GM18858 (cell line): ENCODE measurements around the gene DIP2B.
A peak's percentile ranks its signal among the peaks of the same experiment; 100 is the strongest.
"Not testable (repeated sequence)": the region's sequence is repeated elsewhere in the genome, so short reads cannot be mapped to it uniquely, and the experiment has no call there.

Source experiments
- ATAC-seq: cut with Tn5 transposase; IDR thresholded peaks from one replicate; pipeline ENCODE4 v1.9.1; 2021; ENCODE audit not compliant: unreplicated experiment

The DIP2B gene

DNA sequence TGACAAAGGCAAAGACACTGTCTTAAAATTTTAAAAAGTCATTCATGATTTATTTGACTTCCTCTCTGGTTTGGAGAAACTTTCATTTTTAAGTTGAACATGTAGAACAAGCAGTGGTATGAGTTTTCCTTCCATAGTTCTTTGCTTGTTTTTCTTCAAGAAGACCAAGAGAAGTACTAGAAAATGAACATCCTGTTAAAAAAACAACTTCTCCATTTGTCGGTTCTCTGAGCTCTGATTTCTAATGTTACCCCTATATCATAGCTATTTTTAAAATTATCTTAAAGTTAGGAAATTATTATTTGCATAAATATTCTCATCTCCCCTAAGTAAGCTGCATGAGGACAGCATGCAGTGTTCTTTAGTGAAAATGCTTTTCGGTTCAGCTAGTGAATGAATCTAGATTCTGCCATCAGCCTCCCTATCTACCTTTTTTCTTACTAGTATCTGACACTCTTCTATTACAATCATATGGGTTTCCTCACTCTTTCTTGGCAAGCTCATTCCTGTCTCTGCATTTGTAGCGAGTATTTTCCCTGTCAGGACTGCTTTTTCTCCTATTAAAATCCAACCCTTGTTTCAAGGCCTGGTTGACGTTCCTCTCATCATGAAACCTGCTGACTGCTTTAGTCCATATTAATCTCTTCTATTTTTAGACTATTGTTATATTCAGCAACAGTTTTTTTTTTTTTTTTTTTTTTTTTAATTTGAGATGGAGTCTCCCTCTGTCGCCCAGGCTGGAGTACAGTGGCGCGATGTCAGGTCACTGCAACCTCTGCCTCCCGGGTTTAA, 15.8 kb downstream of the DIP2B start:
- ATAC-seq, result no peak

DNA sequence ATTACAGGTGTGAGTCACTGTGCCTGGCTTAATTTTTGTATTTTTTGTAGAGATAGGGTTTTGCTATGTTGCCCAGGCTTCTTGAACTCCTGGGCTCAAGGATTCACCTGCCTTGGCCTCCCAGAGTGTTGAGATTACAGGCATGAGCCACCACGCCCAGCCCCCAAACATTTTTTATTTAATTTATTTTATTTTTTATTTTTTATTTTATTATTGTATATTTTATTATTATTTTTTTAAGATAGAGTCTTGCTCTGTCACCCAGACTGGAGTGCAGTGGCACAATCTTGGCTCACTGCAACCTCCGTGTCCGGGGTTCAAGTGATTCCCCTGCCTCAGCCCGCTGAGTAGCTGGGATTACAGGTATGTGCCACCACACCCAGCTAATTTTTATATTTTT, 17.0 kb downstream of the DIP2B start:
- ATAC-seq, result not testable (repeated sequence)

DNA sequence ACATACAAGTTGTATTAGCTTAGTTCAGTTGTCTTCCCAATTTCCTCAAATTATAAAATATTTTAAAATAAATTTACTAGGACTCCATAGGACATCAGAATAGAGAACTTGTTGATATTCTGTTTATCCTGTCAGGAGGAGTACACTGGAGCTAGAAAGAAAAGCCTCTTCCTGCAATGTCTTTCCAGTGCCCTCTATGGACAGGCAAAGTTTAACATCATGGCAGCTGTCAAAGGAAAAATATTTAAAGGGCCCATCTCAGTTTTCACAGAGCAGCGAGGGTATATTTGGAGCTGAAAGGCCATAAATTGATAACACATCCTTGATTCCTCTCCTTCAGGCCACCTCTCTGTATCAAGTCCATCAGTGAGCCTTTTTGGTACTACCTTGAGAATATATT, 19.0 kb downstream of the DIP2B start:
- ATAC-seq, result no peak

DNA sequence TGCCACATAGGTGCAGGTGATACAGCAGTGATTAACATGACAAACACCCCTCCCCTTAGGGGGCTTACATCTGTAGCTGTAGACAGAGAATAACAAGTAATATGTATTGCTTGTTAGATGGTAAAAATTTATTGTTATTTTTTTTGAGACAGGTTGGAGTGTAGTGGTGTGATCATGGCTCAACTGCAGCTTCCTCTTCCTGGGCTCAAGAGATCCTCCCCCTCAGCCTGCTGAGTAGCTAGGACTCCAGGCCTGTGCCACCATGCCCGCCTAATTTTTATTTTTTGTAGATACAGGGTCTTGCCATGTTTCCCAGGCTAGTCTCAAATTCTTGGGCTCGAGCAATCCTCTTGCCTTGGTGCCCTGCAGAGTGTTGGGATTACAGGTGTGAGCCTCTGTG, 19.8 kb downstream of the DIP2B start:
- ATAC-seq, result no peak

DNA sequence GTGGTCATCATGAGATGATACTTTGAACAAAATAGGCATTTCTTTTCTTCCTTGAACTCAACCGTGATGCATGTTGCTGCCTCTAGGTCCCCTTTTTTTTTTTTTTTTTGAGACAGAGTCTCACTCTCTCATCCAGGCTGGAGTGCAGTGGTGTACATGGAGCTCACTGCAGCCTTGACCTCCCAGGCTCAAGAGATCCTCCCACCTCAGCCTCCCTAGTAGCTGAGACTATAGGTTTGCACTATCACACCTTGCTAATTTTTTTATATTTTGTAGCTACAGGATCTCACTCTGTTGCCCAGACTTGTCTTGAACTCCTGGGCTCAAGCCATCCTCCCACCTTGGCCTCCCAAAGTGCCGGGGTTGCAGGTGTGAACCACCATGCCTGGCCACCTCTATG, 20.6 kb downstream of the DIP2B start:
- ATAC-seq, result no peak

GRCh38 chr12:50527359-50527726, 22.6 kb downstream of the DIP2B start:
- no peak for ATAC-seq

- ATAC-seq, result no peak
Observed at GRCh38 chr12:50528800-50529199, 24.0 kb downstream of the DIP2B start.

DNA sequence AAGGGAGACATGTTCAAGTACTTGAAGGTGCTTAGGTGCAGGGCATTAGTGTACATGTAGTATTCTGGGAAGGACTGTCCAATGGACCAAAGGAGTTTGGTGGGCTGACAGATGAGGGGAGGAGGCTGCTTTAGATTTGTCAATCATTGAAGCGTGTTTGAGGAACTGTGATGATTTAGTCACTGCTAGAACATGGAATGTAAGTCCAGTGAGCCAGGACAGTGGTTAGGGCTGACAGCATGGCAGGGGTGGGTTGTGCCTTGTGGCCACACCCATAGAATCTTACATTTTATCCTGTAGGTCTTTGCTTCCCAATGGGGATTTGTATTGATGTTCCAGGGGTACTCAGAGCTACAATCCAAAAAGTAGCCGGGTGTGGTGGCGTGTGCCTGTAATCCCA, 24.6 kb downstream of the DIP2B start:
- no peak for ATAC-seq

GRCh38 chr12:50530532-50530931, 25.7 kb downstream of the DIP2B start:
- ATAC-seq, result no peak

DNA sequence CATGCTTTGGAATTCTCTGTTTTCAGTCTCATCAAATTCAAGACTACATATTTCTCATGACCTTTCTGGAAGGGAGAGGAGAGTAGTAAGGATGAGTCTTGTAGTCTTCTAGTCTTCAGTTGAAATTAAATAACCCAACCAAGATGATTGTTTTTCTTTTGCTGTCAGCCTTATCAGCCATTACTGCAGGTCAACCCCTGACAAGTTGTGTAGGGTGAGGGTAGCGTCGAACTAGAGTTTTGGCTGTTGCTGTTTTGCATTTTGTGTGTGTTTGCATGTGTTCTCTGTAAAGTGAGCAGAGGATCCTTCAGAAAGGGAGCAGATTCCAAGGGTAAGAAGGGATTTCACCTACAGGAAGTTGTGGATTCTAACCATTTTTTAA, 28.4 kb downstream of the DIP2B start:
- no peak for ATAC-seq

GRCh38 chr12:50533971-50534370, 29.2 kb downstream of the DIP2B start:
- ATAC-seq, result no peak

- ATAC-seq, result no peak
Observed at GRCh38 chr12:50536831-50537537, 32.2 kb downstream of the DIP2B start.

DNA sequence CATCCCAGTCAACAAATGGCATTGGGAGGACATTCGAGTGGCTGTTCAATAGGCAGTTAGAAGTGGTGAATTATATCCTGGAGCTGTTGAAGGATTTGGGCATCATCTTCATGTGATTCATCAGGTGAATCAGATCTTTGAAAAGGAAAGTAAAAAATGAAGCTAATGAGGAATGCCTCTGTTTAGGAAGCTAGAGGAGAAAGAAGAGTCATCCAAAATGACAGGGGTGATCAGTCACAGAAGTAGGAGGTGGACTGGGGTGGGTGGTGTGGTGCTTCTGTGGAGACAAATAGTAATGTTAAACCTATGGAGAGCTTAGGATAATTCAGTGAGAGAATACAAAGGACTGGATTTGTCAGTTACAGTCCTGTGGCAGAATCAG, 32.7 kb downstream of the DIP2B start:
- ATAC-seq, result no peak

DNA sequence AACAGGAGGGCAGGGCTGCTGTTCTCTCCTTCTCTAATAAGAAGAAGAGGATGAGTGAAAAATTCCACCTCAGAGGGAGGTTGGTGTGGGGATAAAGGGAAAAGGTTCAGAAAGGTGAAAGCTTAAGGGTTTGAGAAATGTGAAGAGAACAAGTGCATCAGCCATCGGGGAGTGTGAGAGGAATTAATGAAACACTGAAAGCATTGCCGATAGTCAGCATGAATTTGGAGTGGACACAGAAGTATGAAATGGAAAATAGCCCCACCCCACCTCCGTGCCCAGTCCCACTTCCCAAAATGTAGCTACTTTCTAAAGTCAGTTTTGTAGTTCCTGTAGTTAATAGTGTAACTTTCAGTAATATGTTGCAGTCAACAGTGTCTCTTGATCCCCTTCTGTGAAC, 33.4 kb downstream of the DIP2B start:
- ATAC-seq, result no peak

DNA sequence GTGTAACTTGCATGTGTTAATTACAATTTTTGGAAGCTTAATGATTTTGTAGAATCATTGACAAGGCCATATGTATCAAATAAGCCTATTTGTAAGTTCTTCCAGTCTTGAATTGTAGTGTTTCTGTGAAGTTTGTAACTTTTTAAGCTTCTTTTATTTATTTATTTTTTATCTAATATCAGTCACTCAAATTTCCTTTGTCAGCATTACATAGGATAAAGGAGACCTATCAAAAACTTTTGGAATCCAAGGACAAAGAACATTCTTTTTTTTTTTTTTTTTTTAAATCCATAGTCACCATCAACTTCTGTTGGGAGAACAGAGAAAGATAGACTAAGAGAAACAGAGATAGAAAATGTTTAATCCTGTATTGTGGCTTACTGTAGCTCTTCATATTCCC, 36.4 kb downstream of the DIP2B start:
- ATAC-seq, result no peak

DNA sequence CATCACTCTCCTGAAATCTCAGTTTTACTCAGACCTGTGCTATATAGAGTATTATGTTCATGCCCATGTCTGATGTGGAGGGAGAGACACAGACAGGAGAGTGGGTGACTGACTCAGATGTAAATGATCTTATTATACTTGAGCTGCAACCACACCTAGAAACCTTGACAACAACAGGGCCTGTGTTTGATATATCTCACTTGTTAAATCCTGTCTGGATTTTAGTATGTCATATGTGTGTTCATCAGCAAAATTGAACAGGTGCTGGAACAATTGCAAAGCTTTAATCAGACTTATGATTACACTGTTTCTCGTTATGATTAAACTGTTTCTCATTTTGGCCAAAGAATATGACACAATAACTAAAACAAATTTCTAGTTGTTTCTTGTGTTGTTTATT, 37.7 kb downstream of the DIP2B start:
- peak; percentile 47 for ATAC-seq

DNA sequence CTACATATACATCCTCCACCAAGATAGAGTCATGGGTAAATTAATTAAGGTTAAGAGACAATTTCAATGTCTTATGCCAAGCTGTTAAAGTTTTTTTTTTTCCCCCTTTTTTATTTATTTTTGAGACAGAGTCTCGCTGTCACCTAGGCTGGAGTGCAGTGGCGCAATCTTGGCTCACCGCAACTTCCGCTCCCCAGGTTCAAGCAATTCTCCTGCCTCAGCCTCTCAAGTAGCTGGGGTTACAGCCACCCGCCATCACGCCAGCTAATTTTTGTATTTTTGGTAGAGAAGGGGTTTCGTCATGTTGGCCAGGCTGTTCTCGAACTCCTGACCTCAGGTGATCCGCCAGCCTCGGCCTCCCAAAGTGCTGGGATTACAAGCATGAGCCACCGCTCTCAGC, 38.4 kb downstream of the DIP2B start:
- not testable (repeated sequence) for ATAC-seq

- no peak for ATAC-seq
Observed at GRCh38 chr12:50545213-50545612, 40.4 kb downstream of the DIP2B start.

GRCh38 chr12:50545786-50546185, 41.0 kb downstream of the DIP2B start:
- ATAC-seq, result no peak

DNA sequence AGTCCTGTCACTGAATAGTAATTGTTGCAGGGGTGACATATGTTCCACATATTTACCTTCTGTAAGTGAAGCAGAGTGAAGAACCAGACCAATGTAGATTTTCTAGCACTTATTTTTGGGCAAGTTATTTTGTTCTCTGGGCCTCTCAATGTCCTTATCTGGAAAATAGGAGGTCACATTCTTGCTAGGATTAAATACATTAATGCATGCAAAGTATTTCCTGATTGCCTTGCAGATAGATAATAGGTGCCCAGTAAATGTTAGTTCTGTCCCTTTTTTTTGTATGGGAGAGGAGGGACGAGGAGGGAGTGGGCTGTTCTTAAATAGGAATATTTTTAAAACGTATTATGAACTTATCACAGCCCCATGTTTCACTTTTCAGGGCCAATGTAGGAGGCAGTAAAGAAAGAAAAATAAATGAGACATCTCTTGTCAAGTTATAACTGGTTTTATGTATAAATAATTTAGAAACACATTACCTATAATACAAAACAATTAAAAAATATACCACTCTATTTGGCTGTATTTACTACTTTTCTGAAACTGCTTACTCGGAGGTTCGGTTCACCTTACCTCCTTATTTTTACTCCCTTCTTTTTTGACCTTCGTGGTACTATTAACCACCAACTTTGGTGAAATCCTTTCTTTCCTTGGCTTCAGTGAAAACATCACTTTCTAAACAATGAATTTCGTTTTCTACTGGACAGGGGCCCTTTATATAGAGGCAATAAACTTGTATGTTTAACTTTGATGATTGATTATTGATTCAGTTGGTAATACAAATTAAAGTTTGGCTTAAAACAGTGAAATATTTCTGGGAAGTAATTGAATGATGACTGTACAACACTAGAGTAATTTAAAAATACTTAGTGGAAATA, 41.9 kb downstream of the DIP2B start:
- no peak for ATAC-seq

- no peak for ATAC-seq
Observed at GRCh38 chr12:50547742-50548141, 43.0 kb downstream of the DIP2B start.

DNA sequence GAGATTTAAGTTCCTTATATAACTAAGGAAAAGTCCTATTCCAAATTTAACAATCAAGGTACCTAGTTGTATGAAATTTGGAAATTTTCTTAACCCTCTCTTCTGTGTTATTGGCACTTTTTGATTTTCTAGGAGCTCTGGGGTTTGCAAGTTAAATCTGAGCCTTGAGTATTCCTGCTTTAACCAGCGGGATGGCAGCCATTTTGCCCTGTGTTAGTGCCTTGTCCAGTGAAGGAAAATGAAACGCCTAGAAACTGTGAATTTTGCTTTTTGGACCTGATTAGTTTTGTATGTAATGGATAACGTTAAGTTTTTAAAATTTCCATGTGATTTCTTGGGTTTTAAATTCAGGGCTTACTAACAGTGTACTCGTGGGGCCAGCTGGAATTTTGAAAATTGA, 45.1 kb downstream of the DIP2B start:
- no peak for ATAC-seq
